H1 (cell line): Measurements from ENCODE around the gene PPARA.

Source experiments
- EGR1 ChIP-seq: IDR thresholded peaks from 2 replicates; pipeline ENCODE4 v1.6.1; 2011; ENCODE audit warnings: low read depth, low read length, borderline replicate concordance
- POLR2A ChIP-seq, 2 experiments: IDR thresholded peaks; 1 replicate in 1 of 2; 2 replicates in 1 of 2; pipeline ENCODE4 v1.6.1; 2011; ENCODE audit warnings: low read depth in 2 of 2, low read length in 2 of 2, mild to moderate bottlenecking in 2 of 2; ENCODE audit errors: control extremely low read depth in 1 of 2
- SAP30 ChIP-seq: fragments of 300-600 bp; sonication (generic); IDR thresholded peaks from 2 replicates; pipeline ENCODE4 v1.7.1; 2012; ENCODE audit warnings: low read length, moderate library complexity, mild to moderate bottlenecking, inconsistent platforms; ENCODE audit not compliant: insufficient read depth, insufficient replicate concordance
- TF ChIP-seq, protein P1 (sequence below), 3 experiments: IDR thresholded peaks; 1 replicate in 2 of 3; 2 replicates in 1 of 3; pipeline versions ENCODE4 v1.5.1 to v1.6.1; 2011; ENCODE audit warnings: low read length in 3 of 3, mild to moderate bottlenecking in 3 of 3, inconsistent platforms in 2 of 3, low read depth in 1 of 3, moderate library complexity in 1 of 3; ENCODE audit not compliant: insufficient read depth in 1 of 3; ENCODE audit errors: control extremely low read depth in 1 of 3

DNA sequence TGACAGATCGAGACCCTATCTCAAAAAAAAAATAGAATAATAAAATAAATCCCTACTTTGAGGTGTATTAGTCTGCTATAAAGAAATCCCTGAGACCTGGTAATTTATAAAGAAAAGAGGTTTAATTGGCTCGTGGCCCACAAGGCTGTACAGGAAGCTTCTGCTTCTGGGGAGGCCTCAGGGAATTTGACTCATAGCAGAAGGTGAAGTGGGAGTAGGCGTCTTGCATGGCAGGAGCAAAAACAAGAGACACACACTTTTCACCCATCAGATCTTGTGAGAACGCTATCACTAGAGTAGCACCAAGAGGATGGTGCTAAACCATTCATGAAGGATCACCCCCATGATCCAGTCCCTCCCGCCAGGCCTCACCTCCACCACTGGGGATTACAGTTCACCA lies 70.6 kb downstream of the PPARA start:
- TF ChIP-seq SAP30 (no peak), EGR1 (no peak), POLR2A (IDR thresholded peaks at IDR 0.05; ENCODE audit: control extremely low read depth in 1 of 2, low read depth in 2 of 2, low read length in 2 of 2) (no peak)
- TF ChIP-seq, protein P1, sequence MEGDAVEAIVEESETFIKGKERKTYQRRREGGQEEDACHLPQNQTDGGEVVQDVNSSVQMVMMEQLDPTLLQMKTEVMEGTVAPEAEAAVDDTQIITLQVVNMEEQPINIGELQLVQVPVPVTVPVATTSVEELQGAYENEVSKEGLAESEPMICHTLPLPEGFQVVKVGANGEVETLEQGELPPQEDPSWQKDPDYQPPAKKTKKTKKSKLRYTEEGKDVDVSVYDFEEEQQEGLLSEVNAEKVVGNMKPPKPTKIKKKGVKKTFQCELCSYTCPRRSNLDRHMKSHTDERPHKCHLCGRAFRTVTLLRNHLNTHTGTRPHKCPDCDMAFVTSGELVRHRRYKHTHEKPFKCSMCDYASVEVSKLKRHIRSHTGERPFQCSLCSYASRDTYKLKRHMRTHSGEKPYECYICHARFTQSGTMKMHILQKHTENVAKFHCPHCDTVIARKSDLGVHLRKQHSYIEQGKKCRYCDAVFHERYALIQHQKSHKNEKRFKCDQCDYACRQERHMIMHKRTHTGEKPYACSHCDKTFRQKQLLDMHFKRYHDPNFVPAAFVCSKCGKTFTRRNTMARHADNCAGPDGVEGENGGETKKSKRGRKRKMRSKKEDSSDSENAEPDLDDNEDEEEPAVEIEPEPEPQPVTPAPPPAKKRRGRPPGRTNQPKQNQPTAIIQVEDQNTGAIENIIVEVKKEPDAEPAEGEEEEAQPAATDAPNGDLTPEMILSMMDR (IDR thresholded peaks at IDR 0.05; ENCODE audit: control extremely low read depth in 1 of 3, insufficient read depth in 1 of 3, low read depth in 1 of 3, low read length in 3 of 3): no peak
